KMS-11 (cell line): ENCODE results near the gene PRKG1.

Experiments
- H2AFZ ChIP-seq: fragments of 200-600 bp; sonication (generic); 2 replicates; pipeline ENCODE4 v1.6.1; 2016; ENCODE audit warnings: antibody characterized with exemption, mixed run types, low read depth
- H3K27ac ChIP-seq: fragments of 200-600 bp; sonication (generic); 2 replicates; pipeline ENCODE4 v1.6.1; 2016; ENCODE audit warnings: mild to moderate bottlenecking, mixed run types
- H3K27me3 ChIP-seq: fragments of 200-600 bp; sonication (generic); 2 replicates; pipeline ENCODE4 v1.6.1; 2017; ENCODE audit warnings: mild to moderate bottlenecking, low read depth, mixed run types, moderate library complexity; ENCODE audit not compliant: insufficient read depth
- H3K36me3 ChIP-seq: fragments of 200-600 bp; sonication (generic); 2 replicates; pipeline ENCODE4 v1.6.1; 2017; ENCODE audit warnings: mild to moderate bottlenecking, mixed run types; ENCODE audit not compliant: insufficient read depth
- H3K4me1 ChIP-seq: fragments of 200-600 bp; sonication (generic); 2 replicates; pipeline ENCODE4 v1.6.1; 2016; ENCODE audit warnings: mild to moderate bottlenecking, low read depth, mixed run types; ENCODE audit not compliant: poor library complexity, severe bottlenecking
- H3K4me2 ChIP-seq: fragments of 200-600 bp; sonication (generic); 2 replicates; pipeline ENCODE4 v1.7.0; 2016; ENCODE audit warnings: mild to moderate bottlenecking, mixed run types
- H3K4me3 ChIP-seq: fragments of 200-600 bp; sonication (generic); IDR thresholded peaks from 2 replicates; pipeline ENCODE4 v1.6.1; 2017; ENCODE audit warnings: low read depth, low read length, mixed read lengths; ENCODE audit not compliant: insufficient read depth
- H3K79me2 ChIP-seq: fragments of 200-600 bp; sonication (generic); 2 replicates; pipeline ENCODE4 v1.6.1; 2016; ENCODE audit warnings: low read depth, mixed run types; ENCODE audit not compliant: insufficient read depth
- H3K9ac ChIP-seq: fragments of 200-600 bp; sonication (generic); 2 replicates; pipeline ENCODE4 v1.6.1; 2016; ENCODE audit warnings: mild to moderate bottlenecking, mixed run types
- H4K20me1 ChIP-seq: fragments of 200-600 bp; sonication (generic); 2 replicates; pipeline ENCODE4 v1.6.1; 2016; ENCODE audit warnings: mild to moderate bottlenecking, mixed run types; ENCODE audit not compliant: insufficient read depth
- TF ChIP-seq, protein P1 (sequence below): fragments of 200-600 bp; sonication (generic); conservative IDR thresholded peaks from 2 replicates; pipeline ENCODE4 v1.6.1; 2017; ENCODE audit warnings: low read depth, mild to moderate bottlenecking, antibody characterized with exemption, low read length, moderate library complexity, mixed read lengths

The PRKG1 gene

DNA sequence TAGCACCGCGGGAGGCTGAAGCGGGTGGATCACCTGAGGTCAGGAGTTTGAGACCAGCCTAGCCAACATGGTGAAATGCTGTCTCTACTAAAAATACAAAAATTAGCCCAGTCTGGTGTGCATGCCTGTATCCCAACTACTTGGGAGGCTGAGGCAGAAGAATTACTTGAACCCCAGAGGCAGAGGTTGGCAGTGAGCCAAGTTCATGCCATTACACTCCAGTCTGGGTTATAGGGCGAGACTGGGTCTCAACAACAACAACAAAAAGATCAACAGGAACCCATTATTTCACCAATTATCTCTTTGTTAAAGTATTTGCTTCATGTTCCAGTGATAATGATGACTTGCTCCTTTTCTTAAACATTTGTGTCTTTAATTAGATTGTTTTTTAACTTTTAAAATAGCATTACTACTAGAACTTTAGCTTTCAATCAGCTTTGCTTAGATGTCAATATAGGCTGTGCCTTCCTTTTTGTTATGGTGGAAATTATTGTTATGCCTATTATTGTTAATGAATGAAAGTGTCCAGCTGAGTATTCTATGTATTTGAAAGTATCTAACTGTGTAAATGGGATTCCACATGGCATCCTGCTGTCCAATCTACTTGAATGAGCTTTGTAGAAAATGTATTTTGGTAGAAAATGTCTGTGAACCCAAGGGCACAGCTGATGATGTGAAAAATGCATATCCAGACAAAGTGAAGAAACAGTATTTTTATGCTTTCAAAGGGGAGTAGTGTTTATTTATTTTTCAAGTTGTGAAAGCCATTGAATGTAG, 686.8 kb downstream of the PRKG1 start:
- Histone ChIP-seq H4K20me1 (no peaks in the 10 kb centered on the region), H3K4me3 (no peak overlapping the region), H3K9ac (no peak overlapping the region), H3K27me3 (no peaks in the 10 kb centered on the region), H3K27ac (no peak overlapping the region), H3K4me1 (no peaks in the 10 kb centered on the region), H2AFZ (no peak overlapping the region), H3K36me3 (no peaks in the 10 kb centered on the region), H3K4me2 (no peak overlapping the region), H3K79me2 (no peaks in the 10 kb centered on the region)
- TF ChIP-seq, protein P1, sequence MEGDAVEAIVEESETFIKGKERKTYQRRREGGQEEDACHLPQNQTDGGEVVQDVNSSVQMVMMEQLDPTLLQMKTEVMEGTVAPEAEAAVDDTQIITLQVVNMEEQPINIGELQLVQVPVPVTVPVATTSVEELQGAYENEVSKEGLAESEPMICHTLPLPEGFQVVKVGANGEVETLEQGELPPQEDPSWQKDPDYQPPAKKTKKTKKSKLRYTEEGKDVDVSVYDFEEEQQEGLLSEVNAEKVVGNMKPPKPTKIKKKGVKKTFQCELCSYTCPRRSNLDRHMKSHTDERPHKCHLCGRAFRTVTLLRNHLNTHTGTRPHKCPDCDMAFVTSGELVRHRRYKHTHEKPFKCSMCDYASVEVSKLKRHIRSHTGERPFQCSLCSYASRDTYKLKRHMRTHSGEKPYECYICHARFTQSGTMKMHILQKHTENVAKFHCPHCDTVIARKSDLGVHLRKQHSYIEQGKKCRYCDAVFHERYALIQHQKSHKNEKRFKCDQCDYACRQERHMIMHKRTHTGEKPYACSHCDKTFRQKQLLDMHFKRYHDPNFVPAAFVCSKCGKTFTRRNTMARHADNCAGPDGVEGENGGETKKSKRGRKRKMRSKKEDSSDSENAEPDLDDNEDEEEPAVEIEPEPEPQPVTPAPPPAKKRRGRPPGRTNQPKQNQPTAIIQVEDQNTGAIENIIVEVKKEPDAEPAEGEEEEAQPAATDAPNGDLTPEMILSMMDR: no peak

DNA sequence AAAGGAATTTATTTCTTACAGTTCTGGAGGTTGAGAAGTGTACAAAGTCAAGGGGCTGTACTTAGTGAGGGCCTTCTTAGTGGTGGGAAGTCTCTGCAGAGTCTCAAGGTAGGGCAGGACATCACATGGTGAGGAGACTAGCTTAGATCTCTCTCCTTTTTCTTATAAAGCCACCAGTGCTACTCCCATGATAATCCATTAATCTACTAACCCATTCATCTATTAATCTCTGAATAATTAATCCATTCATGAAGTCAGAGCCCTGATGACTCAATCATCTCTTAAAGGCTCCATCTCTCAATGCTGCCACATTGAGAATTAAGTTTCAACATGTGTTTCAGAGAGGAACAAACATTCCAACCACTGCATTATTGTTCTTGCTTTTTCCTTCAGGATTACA, 689.5 kb downstream of the PRKG1 start:
- Histone ChIP-seq H3K4me3 (no peak overlapping the region), H2AFZ (no peak overlapping the region), H3K4me1 (no peaks in the 10 kb centered on the region), H3K4me2 (no peak overlapping the region), H3K27ac (no peak overlapping the region), H4K20me1 (no peaks in the 10 kb centered on the region), H3K9ac (no peak overlapping the region), H3K27me3 (no peaks in the 10 kb centered on the region), H3K36me3 (no peaks in the 10 kb centered on the region), H3K79me2 (no peaks in the 10 kb centered on the region)
- TF ChIP-seq, protein P1: no peak

DNA sequence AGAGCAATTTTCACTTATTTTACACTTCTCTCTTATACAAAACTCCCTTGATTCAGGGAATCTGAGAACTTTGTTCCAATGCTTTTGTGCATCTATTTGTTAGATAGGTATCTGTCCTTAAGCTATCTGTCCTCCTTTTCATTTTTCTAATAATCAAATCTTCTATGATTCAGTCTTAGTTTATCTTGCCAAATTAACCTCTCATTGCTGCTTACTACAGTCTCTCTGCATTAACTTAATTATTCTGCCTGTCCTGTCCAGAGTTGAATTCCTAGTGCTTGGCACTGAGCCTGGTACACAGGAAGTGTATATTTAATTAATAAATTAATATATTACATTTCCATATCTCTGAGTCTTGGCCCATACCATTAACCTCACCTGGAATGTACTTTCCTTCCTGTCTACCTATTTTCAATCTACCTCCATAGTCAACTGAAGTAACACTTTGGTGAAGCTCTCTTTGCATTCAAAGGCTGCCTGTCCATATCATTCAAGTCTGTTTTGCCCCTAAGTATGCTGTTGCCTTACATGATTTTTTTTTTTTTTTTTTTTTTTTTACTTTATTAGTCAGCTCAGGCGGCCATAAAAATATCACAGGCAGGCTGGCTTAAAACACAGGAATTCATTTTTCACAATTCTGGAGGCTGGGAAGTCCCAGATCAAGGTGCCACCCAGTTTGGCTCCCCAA, 691.1 kb downstream of the PRKG1 start:
- TF ChIP-seq, protein P1: no peak
- H3K79me2 ChIP-seq: no peaks in the 10 kb centered on the region

DNA sequence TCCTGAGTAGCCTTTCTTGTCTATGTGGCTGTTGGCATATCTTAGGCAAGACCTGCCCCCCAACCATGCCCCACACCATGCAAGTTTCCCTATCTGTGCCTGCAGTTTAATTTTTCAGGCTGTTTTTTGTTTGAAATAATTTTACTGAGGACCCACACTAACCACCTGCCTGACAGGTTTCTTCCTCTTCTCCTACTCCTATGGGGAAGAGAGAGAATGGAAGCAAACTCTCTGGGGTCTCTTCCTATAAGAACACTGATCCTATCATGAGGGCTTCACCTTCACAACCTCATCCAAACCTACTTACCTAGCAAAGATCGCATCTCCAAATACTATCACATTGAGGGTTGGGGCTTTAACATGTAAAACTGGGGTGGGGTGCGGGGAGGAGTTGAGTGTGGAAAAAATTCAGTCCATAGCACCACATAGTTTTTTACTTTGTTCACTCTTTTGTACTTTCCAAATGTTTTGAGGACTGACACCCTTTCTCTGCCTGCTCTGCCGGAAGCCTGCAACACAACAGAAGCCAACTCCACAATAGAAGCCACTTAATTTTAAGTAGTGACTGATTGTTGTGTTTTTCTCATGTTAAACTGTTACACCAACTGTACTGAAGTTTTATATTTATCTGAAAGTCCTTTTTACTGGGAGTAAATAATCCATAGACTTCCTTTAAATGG, 692.3 kb downstream of the PRKG1 start:
- Histone ChIP-seq H3K79me2 (no peaks in the 10 kb centered on the region), H3K9ac (no peak overlapping the region), H4K20me1 (no peaks in the 10 kb centered on the region), H3K36me3 (no peaks in the 10 kb centered on the region), H3K4me1 (no peaks in the 10 kb centered on the region), H3K4me2 (no peak overlapping the region), H2AFZ (no peak overlapping the region), H3K4me3 (no peak overlapping the region), H3K27me3 (no peaks in the 10 kb centered on the region), H3K27ac (no peak overlapping the region)
- TF ChIP-seq, protein P1: no peak

More for the DNA sequence above, 691.1 kb downstream of the PRKG1 start:
- Histone ChIP-seq H3K4me3 (no peak overlapping the region), H3K4me1 (no peaks in the 10 kb centered on the region), H3K27me3 (no peaks in the 10 kb centered on the region), H3K36me3 (no peaks in the 10 kb centered on the region), H4K20me1 (no peaks in the 10 kb centered on the region), H3K9ac (no peak overlapping the region), H3K4me2 (no peak overlapping the region), H3K27ac (no peak overlapping the region), H2AFZ (no peak overlapping the region)
